Activated CD8-positive, alpha-beta memory T cell treated with anti-CD3 and anti-CD28 coated beads for 1 hour (primary cell): ENCODE data around the gene SMC1A.

Experiments used
- DNase-seq, 2 donors: peaks; one replicate each; pipeline ENCODE4 v3.0.0-alpha.2; 2020; ENCODE audit warnings: low read depth in 1 of 2; ENCODE audit errors: extremely low read depth in 1 of 2

Gene SMC1A

GRCh38 chrX:53354669-53355068 is 67.8 kb downstream of the SMC1A start:
- DNase-seq: no peak

GRCh38 chrX:53347948-53348347 is 74.5 kb downstream of the SMC1A start:
- DNase-seq: no peak

GRCh38 chrX:53340852-53341645 is 81.4 kb downstream of the SMC1A start:
- DNase-seq: no peak

- no peak for DNase-seq
Observed at GRCh38 chrX:53337101-53337500, 85.4 kb downstream of the SMC1A start.

- no peak for DNase-seq
Observed at GRCh38 chrX:53333853-53334252, 88.6 kb downstream of the SMC1A start.

- DNase-seq: no peak
Observed at GRCh38 chrX:53332204-53332603, 90.2 kb downstream of the SMC1A start.

GRCh38 chrX:53330331-53330730 is 92.1 kb downstream of the SMC1A start:
- DNase-seq: no peak

GRCh38 chrX:53324803-53325202 is 97.7 kb downstream of the SMC1A start:
- DNase-seq: no peak
